Neural progenitor cell (in vitro differentiated cells): ENCODE measurements around the gene STK36. TPM values are rescaled to one million over a fixed set of nuclear protein-coding genes. Genes with fewer than 3 reads are reported as not detected.

Experiments used
- DNase-seq: peaks from one replicate; pipeline ENCODE4 v3.0.0-alpha.2; 2016; ENCODE audit warnings: low spot score
- H2AFZ ChIP-seq: fragments of 200-600 bp; sonication (generic); replicated peaks from 2 replicates; pipeline ENCODE4 v1.6.1; 2016; ENCODE audit warnings: antibody characterized with exemption
- H3F3A ChIP-seq: fragments of 200-600 bp; sonication (generic); 2 replicates; pipeline ENCODE4 v1.6.1; 2016; ENCODE audit warnings: antibody characterized with exemption, low read depth
- H3K27ac ChIP-seq: fragments of 200-600 bp; sonication (generic); 2 replicates; pipeline ENCODE4 v1.5.1; 2016; ENCODE audit warnings: mild to moderate bottlenecking
- H3K27me3 ChIP-seq: fragments of 200-600 bp; sonication (generic); 2 replicates; pipeline ENCODE4 v1.6.1; 2016; ENCODE audit warnings: mild to moderate bottlenecking, moderate library complexity
- H3K36me3 ChIP-seq: fragments of 200-600 bp; sonication (generic); 2 replicates; pipeline ENCODE4 v1.5.1; 2016
- H3K4me1 ChIP-seq: fragments of 200-600 bp; sonication (generic); 2 replicates; pipeline ENCODE4 v1.6.1; 2016; ENCODE audit warnings: mixed run types
- H3K4me2 ChIP-seq: fragments of 200-600 bp; sonication (generic); 2 replicates; pipeline ENCODE4 v1.6.1; 2016
- H3K4me3 ChIP-seq: fragments of 200-600 bp; sonication (generic); 2 replicates; pipeline ENCODE4 v1.5.1; 2016
- H3K79me2 ChIP-seq: fragments of 200-600 bp; sonication (generic); 2 replicates; pipeline ENCODE4 v1.6.1; 2016; ENCODE audit warnings: low read depth
- H3K9ac ChIP-seq: fragments of 200-600 bp; sonication (generic); 2 replicates; pipeline ENCODE4 v1.6.1; 2016
- H3K9me3 ChIP-seq: fragments of 200-600 bp; sonication (generic); 2 replicates; pipeline ENCODE4 v1.5.1; 2016; ENCODE audit warnings: low read depth
- H4K20me1 ChIP-seq: fragments of 200-600 bp; sonication (generic); 2 replicates; pipeline ENCODE4 v1.6.1; 2016; ENCODE audit warnings: low read depth
- H3K27ac Mint-ChIP-seq: 3 replicates; pipeline ENCODE4 v1.8.0; 2021; ENCODE audit warnings: mixed read lengths
- H3K27me3 Mint-ChIP-seq: 2 replicates; pipeline ENCODE4 v1.8.0; 2022; ENCODE audit warnings: low read depth, mild to moderate bottlenecking, inconsistent platforms, moderate library complexity, mixed read lengths; ENCODE audit not compliant: insufficient read depth
- H3K36me3 Mint-ChIP-seq: 3 replicates; pipeline ENCODE4 v1.8.0; 2021; ENCODE audit warnings: mixed read lengths
- H3K4me1 Mint-ChIP-seq: 3 replicates; pipeline ENCODE4 v1.8.0; 2021; ENCODE audit warnings: mixed read lengths
- H3K4me3 Mint-ChIP-seq: 3 replicates; pipeline ENCODE4 v1.8.0; 2021; ENCODE audit warnings: mild to moderate bottlenecking, moderate library complexity, mixed read lengths
- H3K9me3 Mint-ChIP-seq: 3 replicates; pipeline ENCODE4 v1.8.0; 2020; ENCODE audit warnings: mixed read lengths
- EZH2 ChIP-seq: fragments of 200-600 bp; sonication (generic); IDR thresholded peaks from 2 replicates; pipeline ENCODE4 v1.6.1; 2017; ENCODE audit warnings: antibody characterized with exemption, mild to moderate bottlenecking, moderate library complexity
- EZH2phosphoT487 ChIP-seq: fragments of 200-600 bp; sonication (generic); IDR thresholded peaks from 2 replicates; pipeline ENCODE4 v1.6.1; 2017; ENCODE audit warnings: antibody characterized with exemption
- total RNA-seq: library from RNA; depleted of rRNA; stranded (reverse); fragments of >200 nt; gene quantifications from 2 replicates; pipeline ENCODE4 v1.2.3, GENCODE V29; 2015; ENCODE audit warnings: low replicate concordance
- TF ChIP-seq, protein P1 (sequence below): fragments of 200-600 bp; sonication (generic); IDR thresholded peaks from 2 replicates; pipeline ENCODE4 v1.5.1; 2017; ENCODE audit warnings: antibody characterized with exemption, mild to moderate bottlenecking

Gene STK36
- total RNA-seq, 1 donor from 2014 or later = 61.4 TPM

DNA sequence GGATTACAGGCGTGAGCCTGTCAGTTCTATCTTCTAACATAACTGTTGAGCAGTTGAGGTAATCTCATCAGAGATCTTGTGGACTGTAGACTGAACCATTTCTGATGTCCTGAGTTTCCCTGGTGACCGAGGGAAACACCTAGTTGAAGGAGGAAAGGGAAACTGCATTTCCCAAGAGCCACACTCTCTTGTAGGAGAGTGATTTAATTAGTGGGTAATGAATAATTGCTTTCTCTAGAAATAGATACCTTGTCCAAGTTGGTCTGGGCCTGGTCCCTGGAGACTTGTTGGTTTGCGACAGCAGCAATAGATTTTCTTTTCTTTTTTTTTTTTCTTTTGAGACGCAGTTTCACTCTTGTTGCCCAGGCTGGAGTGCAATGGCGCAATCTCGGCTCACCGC is 46.2 kb downstream of the STK36 start:
- no peaks in the 10 kb centered on the region for H3K9me3 ChIP-seq
- H3K36me3 ChIP-seq = no peaks in the 10 kb centered on the region
- H3K27me3 Mint-ChIP-seq = peaks cover 4% of the 10 kb centered on the region
- no peak overlapping the region for H3K9ac ChIP-seq
- peaks cover 30% of the 10 kb centered on the region for H3K36me3 Mint-ChIP-seq
- H3K4me3 ChIP-seq = no peak overlapping the region
- H3K79me2 ChIP-seq = peaks cover 98% of the 10 kb centered on the region
- H3K27ac ChIP-seq = no peak overlapping the region
- H3K27ac Mint-ChIP-seq = no peak overlapping the region
- no peak overlapping the region for H2AFZ ChIP-seq
- no peaks in the 10 kb centered on the region for H3F3A ChIP-seq
- peaks cover 57% of the 10 kb centered on the region for H4K20me1 ChIP-seq
- H3K4me2 ChIP-seq = no peak overlapping the region
- DNase-seq = no peak
- H3K9me3 Mint-ChIP-seq = no peaks in the 10 kb centered on the region
- H3K4me1 Mint-ChIP-seq = peaks cover 12% of the 10 kb centered on the region
- TF ChIP-seq, protein P1, sequence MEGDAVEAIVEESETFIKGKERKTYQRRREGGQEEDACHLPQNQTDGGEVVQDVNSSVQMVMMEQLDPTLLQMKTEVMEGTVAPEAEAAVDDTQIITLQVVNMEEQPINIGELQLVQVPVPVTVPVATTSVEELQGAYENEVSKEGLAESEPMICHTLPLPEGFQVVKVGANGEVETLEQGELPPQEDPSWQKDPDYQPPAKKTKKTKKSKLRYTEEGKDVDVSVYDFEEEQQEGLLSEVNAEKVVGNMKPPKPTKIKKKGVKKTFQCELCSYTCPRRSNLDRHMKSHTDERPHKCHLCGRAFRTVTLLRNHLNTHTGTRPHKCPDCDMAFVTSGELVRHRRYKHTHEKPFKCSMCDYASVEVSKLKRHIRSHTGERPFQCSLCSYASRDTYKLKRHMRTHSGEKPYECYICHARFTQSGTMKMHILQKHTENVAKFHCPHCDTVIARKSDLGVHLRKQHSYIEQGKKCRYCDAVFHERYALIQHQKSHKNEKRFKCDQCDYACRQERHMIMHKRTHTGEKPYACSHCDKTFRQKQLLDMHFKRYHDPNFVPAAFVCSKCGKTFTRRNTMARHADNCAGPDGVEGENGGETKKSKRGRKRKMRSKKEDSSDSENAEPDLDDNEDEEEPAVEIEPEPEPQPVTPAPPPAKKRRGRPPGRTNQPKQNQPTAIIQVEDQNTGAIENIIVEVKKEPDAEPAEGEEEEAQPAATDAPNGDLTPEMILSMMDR = no peak
- TF ChIP-seq EZH2phosphoT487 (no peak), EZH2 (no peak)
- H3K4me3 Mint-ChIP-seq = no peak overlapping the region
- H3K27me3 ChIP-seq = no peaks in the 10 kb centered on the region
- H3K4me1 ChIP-seq = no peaks in the 10 kb centered on the region

DNA sequence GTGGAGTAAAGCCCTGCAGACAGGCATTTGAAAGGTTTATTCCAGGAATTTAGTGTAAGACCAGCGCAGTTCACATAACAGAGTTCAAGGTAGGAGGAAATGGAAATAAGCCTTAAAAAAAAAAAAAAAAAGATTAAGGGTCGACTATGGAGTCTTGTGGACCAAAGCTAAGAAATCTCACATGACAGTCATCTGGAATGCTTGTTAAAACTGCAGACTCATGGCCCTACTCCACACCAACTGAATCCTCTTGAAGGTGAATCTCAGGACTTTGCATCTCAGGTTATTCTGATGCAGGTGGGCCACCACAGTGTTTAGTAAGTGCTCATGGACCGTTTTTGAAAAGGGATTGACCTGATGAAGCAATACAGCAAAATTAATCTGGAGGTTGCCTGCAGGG is 47.6 kb downstream of the STK36 start:
- H3K27ac Mint-ChIP-seq = no peak overlapping the region
- peaks cover 98% of the 10 kb centered on the region for H3K79me2 ChIP-seq

DNA sequence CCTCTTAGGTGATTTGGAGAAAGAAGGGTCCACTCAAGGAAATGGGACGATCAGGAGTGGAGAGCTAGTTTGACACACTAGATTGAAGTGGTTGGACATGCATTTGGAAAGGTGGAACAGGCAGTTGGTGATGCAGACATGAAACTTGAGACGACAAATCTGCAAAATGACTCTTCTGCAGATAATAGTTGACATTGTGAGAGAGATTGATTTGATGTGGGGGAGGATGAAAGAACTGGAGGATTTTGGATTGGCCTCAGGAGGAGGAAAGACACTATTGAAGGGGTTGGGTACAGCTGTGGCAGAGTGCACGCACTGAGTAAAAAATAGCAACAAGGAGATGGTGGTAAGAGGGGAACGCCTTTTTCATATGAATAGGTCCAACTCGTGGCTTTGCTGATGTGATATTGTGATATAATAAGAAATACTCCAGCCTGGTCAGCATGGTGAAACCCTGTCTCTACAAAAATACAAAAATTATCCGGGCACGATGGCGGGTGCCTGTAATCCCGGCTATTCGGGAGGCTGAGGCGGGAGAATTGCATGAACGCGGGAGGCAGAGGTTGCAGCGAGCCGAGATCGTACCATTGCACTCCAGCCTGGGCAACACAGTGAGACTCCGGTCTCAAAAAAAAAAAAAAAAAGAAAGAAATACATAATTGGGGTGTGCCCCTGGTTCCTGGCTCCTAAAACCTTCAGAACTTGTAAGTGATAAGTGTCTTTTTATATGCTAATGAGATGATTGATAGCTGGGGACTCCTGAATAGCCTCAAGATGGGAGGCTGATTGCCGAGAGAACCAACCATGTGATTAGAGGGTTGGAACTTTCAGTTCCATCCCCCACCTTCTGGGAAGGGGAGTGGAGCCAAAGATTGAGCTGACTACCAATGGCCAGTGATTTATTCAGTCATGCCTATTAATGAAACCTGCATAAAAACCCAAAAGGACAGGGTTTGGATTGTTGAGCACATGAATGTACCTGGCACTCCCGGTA is 48.5 kb downstream of the STK36 start:
- Histone ChIP-seq H4K20me1 (peaks cover 48% of the 10 kb centered on the region), H3K4me3 (no peak overlapping the region), H2AFZ (no peak overlapping the region), H3K79me2 (peaks cover 98% of the 10 kb centered on the region), H3K4me2 (no peak overlapping the region), H3K36me3 (peaks cover 3% of the 10 kb centered on the region), H3K4me1 (no peaks in the 10 kb centered on the region), H3K9ac (no peak overlapping the region), H3F3A (no peaks in the 10 kb centered on the region), H3K27ac (no peak overlapping the region), H3K27me3 (no peaks in the 10 kb centered on the region), H3K9me3 (no peaks in the 10 kb centered on the region)
- Mint-ChIP-seq H3K4me1 (peaks cover 11% of the 10 kb centered on the region), H3K27me3 (peaks cover 4% of the 10 kb centered on the region), H3K36me3 (peaks cover 29% of the 10 kb centered on the region), H3K27ac (no peak overlapping the region), H3K4me3 (no peak overlapping the region), H3K9me3 (peaks cover 4% of the 10 kb centered on the region)
- no peak for TF ChIP-seq EZH2phosphoT487
- TF ChIP-seq, protein P1 = no peak
- TF ChIP-seq EZH2 = no peak
- DNase-seq = no peak

More for the DNA sequence above, 47.6 kb downstream of the STK36 start:
- peaks cover 11% of the 10 kb centered on the region for H3K4me1 Mint-ChIP-seq
- Histone ChIP-seq H4K20me1 (peaks cover 53% of the 10 kb centered on the region), H3K4me2 (no peak overlapping the region), H3K27ac (no peak overlapping the region), H3F3A (no peaks in the 10 kb centered on the region), H2AFZ (no peak overlapping the region), H3K27me3 (no peaks in the 10 kb centered on the region), H3K36me3 (peaks cover under 1% of the 10 kb centered on the region), H3K4me1 (no peaks in the 10 kb centered on the region), H3K9ac (no peak overlapping the region), H3K4me3 (no peak overlapping the region), H3K9me3 (no peaks in the 10 kb centered on the region)
- peaks cover 27% of the 10 kb centered on the region for H3K36me3 Mint-ChIP-seq
- no peak for DNase-seq
- peaks cover 4% of the 10 kb centered on the region for H3K27me3 Mint-ChIP-seq
- no peak overlapping the region for H3K4me3 Mint-ChIP-seq
- TF ChIP-seq, protein P1 = no peak
- TF ChIP-seq EZH2 (no peak), EZH2phosphoT487 (no peak)
- peaks cover 2% of the 10 kb centered on the region for H3K9me3 Mint-ChIP-seq
